Esophagus squamous epithelium (tissue), 5 donors: Measurements from ENCODE around the gene PLXNB1. TPM values are rescaled to one million over a fixed set of nuclear protein-coding genes. Genes with fewer than 3 reads are reported as not detected.

Experiments used
- DNase-seq: peaks from one replicate; lab custom pipeline; 2025; lab: John Stamatoyannopoulos, UW
- H3K27ac ChIP-seq, 4 donors: fragments of 200-600 bp; sonication (generic); one replicate each; pipeline ENCODE4 v1.5.1; 2016 to 2019; ENCODE audit warnings: mild to moderate bottlenecking in 1 of 4
- H3K27me3 ChIP-seq, 4 donors: fragments of 200-600 bp; sonication (generic); 1 replicate in 3 of 4; 2 replicates in 1 of 4; pipeline versions ENCODE4 v1.5.1 to v1.6.0; 2017 to 2021; ENCODE audit warnings: antibody characterized with exemption in 1 of 4
- H3K36me3 ChIP-seq, 3 donors: fragments of 200-600 bp; sonication (generic); one replicate each; pipeline ENCODE4 v1.5.1; 2016 to 2019
- H3K4me1 ChIP-seq, 3 donors: fragments of 200-600 bp; sonication (generic); one replicate each; pipeline ENCODE4 v1.5.1; 2017 to 2019
- H3K4me3 ChIP-seq, 4 donors: fragments of 200-600 bp; sonication (generic); 1 replicate in 3 of 4; 2 replicates in 1 of 4; pipeline ENCODE4 v1.5.1; 2016 to 2019; ENCODE audit warnings: mild to moderate bottlenecking in 2 of 4, moderate library complexity in 1 of 4
- H3K9me3 ChIP-seq, 3 donors: fragments of 200-600 bp; sonication (generic); one replicate each; pipeline ENCODE4 v1.5.1; 2016 to 2019
- POLR2A ChIP-seq, 4 donors: fragments of 450-650 bp; IDR thresholded peaks; one replicate each; pipeline ENCODE4 v1.6.1; 2017; ENCODE audit warnings: antibody characterized with exemption in 4 of 4, mild to moderate bottlenecking in 4 of 4, moderate library complexity in 3 of 4
- WGBS, 2 donors: methylation state at CpG; one replicate each; pipeline ENCODE4 v1.1.5; 2018; 5-methylcytosine and 5-hydroxymethylcytosine counted together
- intact Hi-C: fragments of 100-400 bp; cut with DNase I; formaldehyde crosslinking; loops from one replicate; pipeline ENCODE4 v1.15.0; 2022
- total RNA-seq, 4 donors: library from RNA; depleted of rRNA; stranded (reverse); fragments of >200 nt; gene quantifications; one replicate each; pipeline ENCODE4 v1.1.0, GENCODE V29; 2016
- TF ChIP-seq, protein P1 (sequence below), 6 experiments: fragments of 450-650 bp in 4 of 6; fragments of 200-600 bp in 2 of 6; sonication (generic) in 2 of 6; IDR thresholded peaks; one replicate each; pipeline ENCODE4 v1.5.1; 2016 to 2019; ENCODE audit warnings: antibody characterized with exemption in 6 of 6, mild to moderate bottlenecking in 4 of 6, moderate library complexity in 4 of 6
- donor health status: DM: yes; HTN: yes; CAD: no.

The PLXNB1 gene
- total RNA-seq, 4 donors from 2014 or later: 57.7 to 215 (median 128) TPM

DNA sequence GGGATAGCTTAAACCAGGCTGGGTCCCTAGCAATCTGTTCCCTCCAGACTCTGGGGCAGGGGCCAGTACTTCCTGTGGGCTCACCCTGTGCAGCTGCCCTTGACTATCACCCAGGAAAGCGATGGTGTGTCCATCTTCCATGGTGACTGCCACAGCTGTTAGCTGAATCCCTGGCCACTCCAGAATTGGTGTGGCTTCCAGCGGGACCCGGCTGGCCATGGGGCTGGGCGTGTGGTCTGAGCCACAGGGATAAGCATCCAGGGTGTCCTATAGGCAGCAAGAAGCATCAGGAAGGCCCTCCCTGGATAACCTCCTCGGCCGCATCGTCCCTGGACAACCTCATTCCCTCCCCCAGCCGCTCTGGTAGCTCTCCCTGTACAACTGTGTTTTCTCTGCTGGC is 7.2 kb downstream of the PLXNB1 start:
- H3K36me3 ChIP-seq: peaks cover 33 to 77% (median 41%) of the 10 kb centered on the region in 3 donors
- H3K4me1 ChIP-seq: peaks cover 41 to 70% (median 53%) of the 10 kb centered on the region in 3 donors
- DNase-seq: no peak
- WGBS, 2 donors: 78 to 95% methylated on average over 4 to 8 of the region's 8 CpGs
- H3K27ac ChIP-seq: peak overlapping the region in 3 of 4 donors; percentile 41 to 67 (median 58)
- no peak overlapping the region for H3K4me3 ChIP-seq
- TF ChIP-seq POLR2A (IDR thresholded peaks at IDR 0.05): no peak
- TF ChIP-seq, protein P1, sequence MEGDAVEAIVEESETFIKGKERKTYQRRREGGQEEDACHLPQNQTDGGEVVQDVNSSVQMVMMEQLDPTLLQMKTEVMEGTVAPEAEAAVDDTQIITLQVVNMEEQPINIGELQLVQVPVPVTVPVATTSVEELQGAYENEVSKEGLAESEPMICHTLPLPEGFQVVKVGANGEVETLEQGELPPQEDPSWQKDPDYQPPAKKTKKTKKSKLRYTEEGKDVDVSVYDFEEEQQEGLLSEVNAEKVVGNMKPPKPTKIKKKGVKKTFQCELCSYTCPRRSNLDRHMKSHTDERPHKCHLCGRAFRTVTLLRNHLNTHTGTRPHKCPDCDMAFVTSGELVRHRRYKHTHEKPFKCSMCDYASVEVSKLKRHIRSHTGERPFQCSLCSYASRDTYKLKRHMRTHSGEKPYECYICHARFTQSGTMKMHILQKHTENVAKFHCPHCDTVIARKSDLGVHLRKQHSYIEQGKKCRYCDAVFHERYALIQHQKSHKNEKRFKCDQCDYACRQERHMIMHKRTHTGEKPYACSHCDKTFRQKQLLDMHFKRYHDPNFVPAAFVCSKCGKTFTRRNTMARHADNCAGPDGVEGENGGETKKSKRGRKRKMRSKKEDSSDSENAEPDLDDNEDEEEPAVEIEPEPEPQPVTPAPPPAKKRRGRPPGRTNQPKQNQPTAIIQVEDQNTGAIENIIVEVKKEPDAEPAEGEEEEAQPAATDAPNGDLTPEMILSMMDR (IDR thresholded peaks at IDR 0.05): no peak
- intact Hi-C loops: no loop called here
- no peaks in the 10 kb centered on the region for H3K27me3 ChIP-seq
- no peaks in the 10 kb centered on the region for H3K9me3 ChIP-seq

GRCh38 chr3:48422272-48422671 is 7.6 kb downstream of the PLXNB1 start:
- Histone ChIP-seq H3K27ac (peak overlapping the region in 3 of 4 donors; percentile 41 to 67 (median 58)), H3K9me3 (no peaks in the 10 kb centered on the region), H3K36me3 (peaks cover 37 to 81% (median 41%) of the 10 kb centered on the region in 3 donors), H3K27me3 (no peaks in the 10 kb centered on the region), H3K4me1 (peaks cover 41 to 65% (median 49%) of the 10 kb centered on the region in 3 donors), H3K4me3 (no peak overlapping the region)
- intact Hi-C loops: no loop called here
- no peak for DNase-seq
- no peak for TF ChIP-seq POLR2A (IDR thresholded peaks at IDR 0.05)
- TF ChIP-seq, protein P1 (IDR thresholded peaks at IDR 0.05): peak in 1 of 6 experiments; percentile 7
- 61% methylated on average over 3 of the region's 3 CpGs; no CpG with 5 or more reads in 1 of the 2 donors for WGBS, 2 donors

DNA sequence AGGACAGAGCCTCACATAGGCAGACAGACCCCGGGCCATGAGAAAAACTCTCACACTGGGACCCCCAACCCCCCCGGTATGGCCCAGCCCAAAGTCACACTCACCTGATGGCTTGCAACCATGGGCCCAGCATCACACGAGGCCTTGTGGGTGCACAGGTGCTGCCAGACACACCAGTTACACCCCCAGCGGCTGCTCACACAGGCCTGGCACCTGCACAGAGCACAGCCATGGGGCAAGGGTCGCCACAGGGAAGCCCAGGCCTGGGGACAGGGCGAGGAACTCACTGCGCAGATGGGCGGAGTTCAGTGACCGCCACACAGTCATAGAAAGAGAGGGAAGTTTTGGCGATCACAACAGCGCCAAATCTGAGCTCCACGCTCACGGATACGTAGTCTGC is 9.3 kb downstream of the PLXNB1 start:
- H3K27me3 ChIP-seq: no peaks in the 10 kb centered on the region
- TF ChIP-seq POLR2A (IDR thresholded peaks at IDR 0.05): no peak
- TF ChIP-seq, protein P1 (IDR thresholded peaks at IDR 0.05): no peak
- H3K4me3 ChIP-seq: no peak overlapping the region
- H3K9me3 ChIP-seq: no peaks in the 10 kb centered on the region
- DNase-seq: no peak
- peaks cover 44 to 98% (median 51%) of the 10 kb centered on the region in 3 donors for H3K36me3 ChIP-seq
- H3K27ac ChIP-seq: peak overlapping the region in 1 of 4 donors; percentile 54
- H3K4me1 ChIP-seq: peaks cover 28 to 52% (median 32%) of the 10 kb centered on the region in 3 donors
- intact Hi-C loops: no loop called here
- 81 to 88% methylated on average over 10 to 14 of the region's 14 CpGs for WGBS, 2 donors

- TF ChIP-seq, protein P1 (IDR thresholded peaks at IDR 0.05): no peak
- no peak for TF ChIP-seq POLR2A (IDR thresholded peaks at IDR 0.05)
- 86 to 93% methylated on average over 3 to 14 of the region's 17 CpGs for WGBS, 2 donors
- H3K27ac ChIP-seq: no peak overlapping the region
- H3K36me3 ChIP-seq: peaks cover 51 to 100% (median 60%) of the 10 kb centered on the region in 3 donors
- H3K9me3 ChIP-seq: no peaks in the 10 kb centered on the region
- no peak overlapping the region for H3K4me3 ChIP-seq
- intact Hi-C loops: no loop called here
- H3K4me1 ChIP-seq: peaks cover 22 to 52% (median 25%) of the 10 kb centered on the region in 3 donors
- no peaks in the 10 kb centered on the region for H3K27me3 ChIP-seq
- DNase-seq: no peak
Measured at GRCh38 chr3:48419597-48419996, 10.3 kb downstream of the PLXNB1 start.

GRCh38 chr3:48419149-48419548 is 10.7 kb downstream of the PLXNB1 start:
- Histone ChIP-seq H3K27me3 (no peaks in the 10 kb centered on the region), H3K36me3 (peaks cover 56 to 100% (median 64%) of the 10 kb centered on the region in 3 donors), H3K27ac (no peak overlapping the region), H3K4me1 (peaks cover 26 to 52% (median 27%) of the 10 kb centered on the region in 3 donors), H3K4me3 (no peak overlapping the region), H3K9me3 (no peaks in the 10 kb centered on the region)
- whole genome bisulfite sequencing, 2 donors: no CpG with 5 or more reads among the region's 9 CpGs
- intact Hi-C loops: no loop called here
- DNase-seq: no peak
- no peak for TF ChIP-seq POLR2A (IDR thresholded peaks at IDR 0.05)
- TF ChIP-seq, protein P1 (IDR thresholded peaks at IDR 0.05): no peak
